ENCODE data around the gene CACNA1D.

- TF ChIP-seq POLR2A (IDR thresholded peaks at IDR 0.05; ENCODE audit: low read depth, low read length) (no peak), POLR2AphosphoS5 (IDR thresholded peaks at IDR 0.05; ENCODE audit: insufficient read depth, low read depth, low read length) (no peak), EZH2 (IDR thresholded peaks at IDR 0.05; ENCODE audit: borderline replicate concordance, low read depth, low read length, severe bottlenecking) (no peak), CTCF (IDR thresholded peaks at IDR 0.05; ENCODE audit: extremely low read depth in 1 of 2, insufficient read depth in 1 of 2, low read depth in 1 of 2, low read length in 2 of 2) (no peak), FOS (IDR thresholded peaks at IDR 0.05; ENCODE audit: borderline replicate concordance, insufficient read depth, low read length) (no peak), MAX (IDR thresholded peaks at IDR 0.05; ENCODE audit: insufficient read depth, insufficient read length) (no peak), GATA2 (IDR thresholded peaks at IDR 0.05; ENCODE audit: insufficient read depth, insufficient read length, low read depth, low read length) (no peak)
These were observed 268.9 kb downstream of the CACNA1D start for GRCh38 chr3:53763353-53763752.
